A673 (cell line): ENCODE results near the gene OR4K2. TPM values are rescaled to one million over a fixed set of nuclear protein-coding genes. Genes with fewer than 3 reads are reported as not detected.
"Not testable (repeated sequence)": the region's sequence is repeated elsewhere in the genome, so short reads cannot be mapped to it uniquely, and the experiment has no call there.

ENCODE experiments used
- Bru-seq: library from RNA; stranded (reverse); fragments of 400-500 nt; gene quantifications from one replicate; lab custom pipeline; 2021; lab: Mats Ljungman, UMichigan
- BruChase-seq, 2 experiments: library from RNA; stranded (reverse); fragments of 400-500 nt; gene quantifications; one replicate each; lab custom pipeline; 2021; lab: Mats Ljungman, UMichigan
- BruUV-seq: library from RNA; stranded (reverse); fragments of 400-500 nt; replicated peaks from 2 replicates; lab custom pipeline; 2021; lab: Mats Ljungman, UMichigan
- CTCF ChIA-PET: fragments of 300-600 bp; sonication (Branson Sonifier 250); formaldehyde crosslinking; loops from one replicate; lab custom pipeline; 2022; ENCODE audit warnings: antibody characterized with exemption; lab: Charles Lee
- POLR2A ChIA-PET: fragments of 300-600 bp; sonication (Branson Sonifier 250); formaldehyde crosslinking; loops from one replicate; lab custom pipeline; 2022; ENCODE audit warnings: antibody characterized with exemption; ENCODE audit not compliant: low non-redundant PET; lab: Charles Lee
- DNase-seq: peaks from one replicate; pipeline ENCODE4 v3.0.0-alpha.2; 2015; ENCODE audit warnings: low spot score
- H3K27ac ChIP-seq: fragments of 200-600 bp; sonication (generic); 2 replicates; pipeline ENCODE4 v1.5.1; 2016; ENCODE audit warnings: mixed run types, low read depth, mild to moderate bottlenecking, mixed read lengths, antibody characterized with exemption, low read length; ENCODE audit not compliant: poor library complexity, severe bottlenecking
- H3K27me3 ChIP-seq: fragments of 200-600 bp; sonication (generic); replicated peaks from 2 replicates; pipeline ENCODE4 v1.6.1; 2017; ENCODE audit warnings: mixed run types, low read depth, mild to moderate bottlenecking, mixed read lengths, antibody characterized with exemption, low read length; ENCODE audit not compliant: insufficient read depth, poor library complexity
- H3K36me3 ChIP-seq: fragments of 200-600 bp; sonication (generic); 2 replicates; pipeline ENCODE4 v1.6.1; 2016; ENCODE audit warnings: mixed run types, mild to moderate bottlenecking, mixed read lengths, antibody characterized with exemption, low read length; ENCODE audit not compliant: insufficient read depth, poor library complexity, severe bottlenecking
- H3K4me1 ChIP-seq: fragments of 200-600 bp; sonication (generic); 2 replicates; pipeline ENCODE4 v1.6.1; 2017; ENCODE audit warnings: mixed run types, mild to moderate bottlenecking, mixed read lengths, antibody characterized with exemption, low read length; ENCODE audit not compliant: insufficient read depth, poor library complexity, severe bottlenecking
- H3K4me3 ChIP-seq: fragments of 200-600 bp; sonication (generic); 2 replicates; pipeline ENCODE4 v1.5.1; 2016; ENCODE audit warnings: low read depth, mixed run types, mild to moderate bottlenecking, mixed read lengths, low read length; ENCODE audit not compliant: poor library complexity, severe bottlenecking
- H3K9me3 ChIP-seq: fragments of 200-600 bp; sonication (generic); 2 replicates; pipeline ENCODE4 v1.6.1; 2016; ENCODE audit warnings: mixed run types, low read depth, mild to moderate bottlenecking, mixed read lengths, antibody characterized with exemption, low read length; ENCODE audit not compliant: poor library complexity, severe bottlenecking
- CTCF ChIP-seq: fragments of 300-800, 200-600 bp; sonication (generic); conservative IDR thresholded peaks from 2 replicates; pipeline ENCODE4 v1.5.1; 2017; ENCODE audit warnings: low read depth, mild to moderate bottlenecking, antibody characterized with exemption, low read length, moderate library complexity, mixed read lengths
- EZH2 ChIP-seq: fragments of 200-600 bp; sonication (generic); IDR thresholded peaks from 2 replicates; pipeline ENCODE4 v1.6.1; 2017; ENCODE audit warnings: borderline replicate concordance, low read depth, mild to moderate bottlenecking, mixed read lengths, antibody characterized with exemption, low read length; ENCODE audit not compliant: poor library complexity, severe bottlenecking
- intact Hi-C: fragments of 100-400 bp; cut with micrococcal nuclease; formaldehyde crosslinking; loops from one replicate; pipeline ENCODE4 v1.10.0; 2022; ENCODE audit not compliant: unreplicated experiment
- long read RNA-seq: library from polyadenylated mRNA; stranded (forward); transcript quantifications from one replicate; pipeline ENCODE4 v2.0.0, GENCODE V29; 2022
- total RNA-seq: library from RNA; stranded (reverse); gene quantifications from 2 replicates; pipeline ENCODE4 v1.2.3, GENCODE V29; 2021

The OR4K2 gene
- total RNA-seq = not detected in 2 replicates
- Bru-seq, nascent RNA = not detected
- BruChase-seq, experiment 1, labeled RNA remaining after a 2-hour chase = not detected
- not detected for BruChase-seq, experiment 2, labeled RNA remaining after a 6-hour chase
- long read RNA-seq = 0 reads

- no peak for DNase-seq
- POLR2A ChIA-PET = no interaction called here
- TF ChIP-seq EZH2 (no peak), CTCF (no peak)
- H3K4me1 ChIP-seq = no peaks in the 10 kb centered on the region
- CTCF ChIA-PET = no interaction called here
- H3K9me3 ChIP-seq = peaks cover 7% of the 10 kb centered on the region
- intact Hi-C loops = no loop called here
- H3K27ac ChIP-seq = no peak within 1 kb of the TSS
- BruUV-seq = no TSS peak
- no peaks in the 10 kb centered on the region for H3K27me3 ChIP-seq
- H3K36me3 ChIP-seq = no peaks in the 10 kb centered on the region
- no peak within 1 kb of the TSS for H3K4me3 ChIP-seq
Observed at GRCh38 chr14:19874842-19875241, at the start of gene OR4K2. Gene OR4K2, plus strand, starts transcription at chr14:19875142. Its CDS starts 1,126 bp downstream, at chr14:19876268.

DNA sequence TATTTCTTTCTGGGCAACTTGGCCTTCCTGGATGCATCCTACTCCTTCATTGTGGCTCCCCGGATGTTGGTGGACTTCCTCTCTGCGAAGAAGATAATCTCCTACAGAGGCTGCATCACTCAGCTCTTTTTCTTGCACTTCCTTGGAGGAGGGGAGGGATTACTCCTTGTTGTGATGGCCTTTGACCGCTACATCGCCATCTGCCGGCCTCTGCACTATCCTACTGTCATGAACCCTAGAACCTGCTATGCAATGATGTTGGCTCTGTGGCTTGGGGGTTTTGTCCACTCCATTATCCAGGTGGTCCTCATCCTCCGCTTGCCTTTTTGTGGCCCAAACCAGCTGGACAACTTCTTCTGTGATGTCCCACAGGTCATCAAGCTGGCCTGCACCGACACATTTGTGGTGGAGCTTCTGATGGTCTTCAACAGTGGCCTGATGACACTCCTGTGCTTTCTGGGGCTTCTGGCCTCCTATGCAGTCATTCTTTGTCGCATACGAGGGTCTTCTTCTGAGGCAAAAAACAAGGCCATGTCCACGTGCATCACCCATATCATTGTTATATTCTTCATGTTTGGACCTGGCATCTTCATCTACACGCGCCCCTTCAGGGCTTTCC, 47.2 kb upstream of the OR4K2 start:
- H3K9me3 ChIP-seq, intact Hi-C loops, CTCF ChIA-PET, H3K27ac ChIP-seq, BruUV-seq, H3K4me3 ChIP-seq, DNase-seq, H3K4me1 ChIP-seq, POLR2A ChIA-PET, H3K27me3 ChIP-seq, H3K36me3 ChIP-seq: not testable (repeated sequence)

- TF ChIP-seq EZH2 (no peak), CTCF (no peak)
- H3K9me3 ChIP-seq = peaks cover 7% of the 10 kb centered on the region
Observed at GRCh38 chr14:19828314-19828713, 46.6 kb upstream of the OR4K2 start.

GRCh38 chr14:19834203-19834848, 40.6 kb upstream of the OR4K2 start:
- intact Hi-C loops, H3K27ac ChIP-seq, H3K36me3 ChIP-seq, H3K27me3 ChIP-seq, H3K4me1 ChIP-seq, DNase-seq, H3K4me3 ChIP-seq, POLR2A ChIA-PET, CTCF ChIA-PET, BruUV-seq: not testable (repeated sequence)
- H3K9me3 ChIP-seq = peaks cover 19% of the 10 kb centered on the region

More at GRCh38 chr14:19828314-19828713, 46.6 kb upstream of the OR4K2 start:
- ChIA-PET CTCF (no interaction called here), POLR2A (no interaction called here)
- no peaks in the 10 kb centered on the region for H3K4me1 ChIP-seq
- no peak overlapping the region for H3K4me3 ChIP-seq
- intact Hi-C loops = no loop called here
- DNase-seq = no peak
- H3K36me3 ChIP-seq = no peaks in the 10 kb centered on the region
- BruUV-seq = no TSS peak
- H3K27ac ChIP-seq = no peak overlapping the region
- H3K27me3 ChIP-seq = no peaks in the 10 kb centered on the region
